ENCODE data around the gene ELP4. TPM values are rescaled to one million over a fixed set of nuclear protein-coding genes. Genes with fewer than 3 reads are reported as not detected.

The ELP4 gene, protein sequence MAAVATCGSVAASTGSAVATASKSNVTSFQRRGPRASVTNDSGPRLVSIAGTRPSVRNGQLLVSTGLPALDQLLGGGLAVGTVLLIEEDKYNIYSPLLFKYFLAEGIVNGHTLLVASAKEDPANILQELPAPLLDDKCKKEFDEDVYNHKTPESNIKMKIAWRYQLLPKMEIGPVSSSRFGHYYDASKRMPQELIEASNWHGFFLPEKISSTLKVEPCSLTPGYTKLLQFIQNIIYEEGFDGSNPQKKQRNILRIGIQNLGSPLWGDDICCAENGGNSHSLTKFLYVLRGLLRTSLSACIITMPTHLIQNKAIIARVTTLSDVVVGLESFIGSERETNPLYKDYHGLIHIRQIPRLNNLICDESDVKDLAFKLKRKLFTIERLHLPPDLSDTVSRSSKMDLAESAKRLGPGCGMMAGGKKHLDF
- 42.0 TPM for total RNA-seq

DNA sequence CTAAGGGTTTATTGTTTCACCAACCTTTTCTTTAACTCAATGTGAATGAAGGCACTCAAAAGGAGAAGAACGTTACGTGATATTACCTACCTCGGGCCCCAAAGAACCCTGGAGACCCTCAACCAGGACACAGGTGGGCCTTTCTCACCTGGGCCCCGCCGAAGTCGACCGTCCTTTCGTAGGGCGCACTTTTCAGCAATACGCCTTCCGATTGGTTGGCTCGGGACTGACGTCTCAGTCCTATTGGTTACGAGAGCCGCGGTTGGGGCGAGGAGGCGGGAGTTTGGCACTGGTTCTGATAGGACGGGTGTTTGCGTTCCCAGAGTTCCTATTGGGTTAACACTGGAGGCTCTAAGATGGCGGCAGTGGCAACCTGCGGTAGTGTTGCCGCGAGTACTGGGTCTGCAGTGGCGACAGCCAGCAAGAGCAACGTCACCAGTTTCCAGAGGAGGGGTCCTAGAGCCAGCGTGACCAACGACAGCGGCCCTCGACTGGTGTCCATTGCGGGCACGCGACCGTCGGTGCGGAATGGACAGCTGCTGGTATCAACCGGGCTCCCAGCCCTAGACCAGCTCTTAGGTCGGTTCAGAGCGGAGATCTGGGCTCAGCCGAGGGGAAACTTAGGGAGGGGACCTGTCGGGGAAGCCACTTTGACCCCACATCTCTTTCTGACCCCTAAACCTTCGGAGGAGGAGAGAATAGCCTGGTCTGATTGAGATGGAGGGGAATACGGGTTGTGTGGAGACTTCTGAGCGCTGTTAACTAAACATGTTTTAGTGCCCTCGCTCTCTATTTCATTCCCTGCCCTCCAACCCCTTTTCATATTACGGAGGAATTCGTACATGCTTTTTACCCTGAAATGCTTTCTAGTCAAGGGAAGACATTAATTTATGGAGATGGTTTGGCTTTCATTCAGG is at the start of gene ELP4, which contains the start of gene IMMP1L:
Gene ELP4, plus strand, starts transcription at position 339 of the 917 bp plus-strand sequence. Its CDS starts 18 bp downstream, at position 357.
Gene IMMP1L, minus strand, starts transcription at position 194 of the 917 bp plus-strand sequence. CDS start 46,346 bp downstream, outside the sequence.

DNA sequence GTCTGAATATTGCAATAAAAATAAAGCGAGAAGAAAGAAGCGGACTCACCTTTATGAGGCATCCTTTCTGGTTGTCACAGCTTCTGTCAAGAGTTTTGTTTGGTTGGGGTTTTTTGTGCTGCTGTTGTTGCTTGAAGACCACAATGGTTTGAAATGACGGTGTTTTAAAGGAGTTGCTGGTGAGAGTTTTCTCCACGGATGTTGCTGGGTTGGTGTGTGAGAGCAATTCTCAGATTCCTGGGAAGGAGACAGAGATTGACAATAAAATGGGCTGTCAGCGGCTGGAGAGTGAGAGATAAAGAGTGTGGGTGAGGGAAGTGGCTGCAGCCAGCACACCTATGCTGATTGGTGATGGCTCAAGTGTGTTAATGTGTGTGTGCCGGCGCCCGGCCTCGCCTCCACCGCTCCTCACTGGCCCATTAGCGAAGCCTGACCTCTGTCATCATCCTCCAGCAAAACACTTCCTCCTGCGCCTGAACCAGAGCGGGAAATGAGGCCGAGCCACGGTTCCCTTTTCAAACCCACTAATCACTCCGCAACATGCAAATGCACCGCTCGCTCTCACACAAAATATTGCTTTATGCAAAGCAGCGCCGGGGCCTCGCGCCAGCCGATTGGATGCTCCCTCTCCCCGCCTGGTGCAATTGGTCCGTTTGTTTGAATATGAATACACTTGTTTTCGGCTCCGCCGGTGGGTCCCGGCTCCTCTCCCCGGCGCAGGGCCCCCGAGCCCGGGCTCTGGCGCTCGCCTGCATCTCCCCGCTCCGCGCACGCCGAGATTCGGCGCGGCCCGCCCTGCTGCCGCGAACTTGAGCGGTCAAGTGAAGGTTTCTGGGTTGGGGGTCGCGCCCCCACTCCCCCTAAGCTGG is 301.4 kb downstream of the ELP4 start, which contains the start of gene PAX6:
Gene PAX6, minus strand, starts transcription at position 544 of the 869 bp plus-strand sequence. CDS start 4,911 bp downstream, outside the sequence.

Other genes with a start within 250 kb of the ELP4 start
- 8.6 TPM for gene DCDC1, start 140.0 kb upstream of the ELP4 start, total RNA-seq
- gene DNAJC24, start 139.9 kb upstream of the ELP4 start, total RNA-seq: 13.9 TPM
- 26.0 TPM for gene IMMP1L, start 145 bp upstream of the ELP4 start, total RNA-seq

All from metanephros (tissue), 1 donor.